LNCAP (cell line): ENCODE data around the gene AMPH.

Experiments
- TF ChIP-seq, protein P1 (sequence below): fragments of 450-650 bp; IDR thresholded peaks from 2 replicates; pipeline ENCODE4 v1.5.1; 2017; ENCODE audit warnings: mild to moderate bottlenecking

Gene AMPH

DNA sequence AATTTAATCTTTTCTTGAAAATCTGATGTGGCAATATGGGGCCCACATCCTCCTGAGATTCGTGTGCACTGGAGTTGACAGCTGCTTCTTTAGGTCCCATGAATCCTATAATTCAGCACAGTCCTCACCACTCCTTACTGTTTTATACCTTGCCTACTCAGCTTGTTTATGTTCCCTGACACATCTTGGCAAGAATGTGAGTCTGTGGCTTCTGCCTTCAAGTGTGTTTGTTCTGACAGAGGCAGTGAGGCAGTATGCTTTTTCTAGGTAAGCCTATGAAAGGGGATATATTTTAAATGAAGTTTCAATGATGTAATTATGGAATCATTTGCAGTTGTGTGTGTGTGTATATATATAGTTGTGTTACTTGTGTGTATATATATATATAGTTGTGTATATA, 106.4 kb downstream of the AMPH start:
- TF ChIP-seq, protein P1, sequence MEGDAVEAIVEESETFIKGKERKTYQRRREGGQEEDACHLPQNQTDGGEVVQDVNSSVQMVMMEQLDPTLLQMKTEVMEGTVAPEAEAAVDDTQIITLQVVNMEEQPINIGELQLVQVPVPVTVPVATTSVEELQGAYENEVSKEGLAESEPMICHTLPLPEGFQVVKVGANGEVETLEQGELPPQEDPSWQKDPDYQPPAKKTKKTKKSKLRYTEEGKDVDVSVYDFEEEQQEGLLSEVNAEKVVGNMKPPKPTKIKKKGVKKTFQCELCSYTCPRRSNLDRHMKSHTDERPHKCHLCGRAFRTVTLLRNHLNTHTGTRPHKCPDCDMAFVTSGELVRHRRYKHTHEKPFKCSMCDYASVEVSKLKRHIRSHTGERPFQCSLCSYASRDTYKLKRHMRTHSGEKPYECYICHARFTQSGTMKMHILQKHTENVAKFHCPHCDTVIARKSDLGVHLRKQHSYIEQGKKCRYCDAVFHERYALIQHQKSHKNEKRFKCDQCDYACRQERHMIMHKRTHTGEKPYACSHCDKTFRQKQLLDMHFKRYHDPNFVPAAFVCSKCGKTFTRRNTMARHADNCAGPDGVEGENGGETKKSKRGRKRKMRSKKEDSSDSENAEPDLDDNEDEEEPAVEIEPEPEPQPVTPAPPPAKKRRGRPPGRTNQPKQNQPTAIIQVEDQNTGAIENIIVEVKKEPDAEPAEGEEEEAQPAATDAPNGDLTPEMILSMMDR, result no peak

DNA sequence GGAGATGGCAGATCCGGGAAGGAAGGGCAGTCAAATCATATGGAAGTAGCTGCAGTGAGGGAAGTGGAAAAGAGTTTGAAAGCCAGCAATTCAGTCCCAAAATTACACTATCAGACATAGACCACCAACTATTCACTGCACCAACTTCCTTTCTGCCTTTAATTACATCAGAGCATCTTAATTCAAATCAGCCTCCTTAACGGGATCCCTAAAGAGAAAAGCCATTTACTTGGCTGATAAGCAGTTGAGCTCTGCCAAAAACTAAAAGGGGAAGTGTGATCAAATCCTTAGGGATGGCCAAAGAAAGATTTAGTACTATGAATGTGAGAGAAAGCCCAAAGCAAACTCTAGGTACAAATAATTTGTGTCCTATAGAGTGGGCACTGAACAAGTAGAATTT, 110.4 kb downstream of the AMPH start:
- TF ChIP-seq, protein P1, result no peak

DNA sequence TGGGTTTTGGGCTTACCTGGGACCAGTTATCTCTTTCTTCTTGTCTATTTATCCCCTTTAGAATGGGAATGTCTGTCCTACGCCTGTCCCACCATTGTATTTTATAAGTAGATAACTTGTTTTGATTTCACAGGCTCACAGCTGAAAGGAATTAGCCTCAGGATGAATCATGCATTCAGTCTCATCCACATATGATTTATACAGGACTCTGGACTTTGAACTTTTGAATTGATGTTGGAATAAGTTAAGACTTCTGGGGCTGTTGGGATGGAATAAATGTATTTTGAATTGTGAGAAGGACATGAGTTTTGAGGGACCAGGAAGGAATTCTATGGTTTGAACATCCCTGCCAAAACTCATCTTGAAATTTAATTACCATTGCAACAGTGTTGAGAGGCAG, 112.6 kb downstream of the AMPH start:
- TF ChIP-seq, protein P1, result no peak

DNA sequence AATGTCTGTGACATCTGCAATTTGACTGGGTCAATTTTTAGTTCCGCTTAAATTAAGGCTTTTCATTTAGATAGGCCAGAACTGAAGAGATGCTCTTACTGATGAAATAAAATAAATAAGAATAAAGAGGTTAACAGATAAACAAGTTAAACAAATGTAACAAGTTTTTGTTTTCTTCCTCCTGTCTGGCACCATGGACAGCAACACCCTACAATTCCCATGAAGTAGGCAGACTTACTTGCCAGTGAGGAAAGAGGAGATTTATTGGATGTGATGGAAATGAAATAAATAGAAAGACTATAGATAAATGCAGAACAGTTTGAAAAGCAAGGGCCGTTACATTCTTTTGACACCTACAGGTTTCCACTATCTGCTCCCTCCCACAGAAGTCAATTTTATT, 118.5 kb downstream of the AMPH start:
- TF ChIP-seq, protein P1, result no peak

DNA sequence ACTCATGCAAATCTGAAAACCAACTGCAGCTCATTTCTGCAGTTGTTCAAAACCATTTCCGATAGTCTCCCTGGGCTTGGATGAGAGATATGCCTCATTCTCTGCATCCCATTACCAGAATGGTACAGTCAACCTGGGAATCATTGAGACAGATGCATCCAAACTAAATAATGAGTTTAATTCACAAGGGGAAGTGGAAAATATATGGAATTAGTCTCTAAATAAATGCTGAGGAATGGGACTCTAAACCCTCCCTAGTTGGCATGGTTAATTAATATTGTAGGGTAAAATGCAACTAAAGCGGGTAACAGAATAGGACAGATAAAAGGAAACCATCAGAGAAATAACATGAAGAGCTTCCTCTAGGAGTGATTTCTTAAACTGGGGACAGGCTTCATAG, 118.9 kb downstream of the AMPH start:
- TF ChIP-seq, protein P1, result no peak

DNA sequence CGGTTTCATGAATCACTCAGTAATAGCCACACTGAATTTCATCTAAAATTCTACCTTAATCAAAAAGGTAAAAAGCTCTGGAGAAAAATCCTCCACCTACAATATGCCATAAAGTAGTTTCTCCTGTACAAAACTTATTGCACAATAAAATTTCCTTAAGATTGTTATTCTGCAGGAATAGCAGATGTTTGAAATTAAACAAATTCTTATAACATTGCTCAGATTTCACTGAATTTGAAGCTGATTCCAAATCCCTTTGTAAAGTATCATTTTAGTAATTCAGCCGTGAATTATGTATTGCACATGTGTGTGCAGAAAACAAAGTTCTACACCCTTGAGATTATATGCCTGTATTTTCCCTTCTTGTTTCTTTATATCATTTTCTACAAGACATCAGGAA, 123.8 kb downstream of the AMPH start:
- TF ChIP-seq, protein P1, result no peak

DNA sequence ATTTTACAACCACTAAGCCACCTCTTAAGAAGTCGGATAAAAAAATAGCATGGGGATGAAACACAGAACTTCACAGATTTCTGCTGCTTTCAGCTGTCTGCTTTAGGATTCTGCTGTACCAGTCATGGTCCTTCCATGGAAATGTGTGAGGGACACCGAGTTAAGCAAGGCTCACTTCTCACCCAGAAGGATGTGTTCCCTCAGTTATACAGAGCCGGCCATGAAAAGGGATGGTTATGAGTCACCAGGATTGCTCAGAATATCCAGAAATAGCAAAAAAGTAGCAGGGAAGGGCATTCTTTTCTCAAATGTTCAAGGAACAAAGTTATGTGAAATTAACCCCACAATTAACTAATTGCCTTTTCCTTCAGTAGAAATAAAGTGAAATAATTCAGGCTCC, 124.4 kb downstream of the AMPH start:
- TF ChIP-seq, protein P1, result no peak

DNA sequence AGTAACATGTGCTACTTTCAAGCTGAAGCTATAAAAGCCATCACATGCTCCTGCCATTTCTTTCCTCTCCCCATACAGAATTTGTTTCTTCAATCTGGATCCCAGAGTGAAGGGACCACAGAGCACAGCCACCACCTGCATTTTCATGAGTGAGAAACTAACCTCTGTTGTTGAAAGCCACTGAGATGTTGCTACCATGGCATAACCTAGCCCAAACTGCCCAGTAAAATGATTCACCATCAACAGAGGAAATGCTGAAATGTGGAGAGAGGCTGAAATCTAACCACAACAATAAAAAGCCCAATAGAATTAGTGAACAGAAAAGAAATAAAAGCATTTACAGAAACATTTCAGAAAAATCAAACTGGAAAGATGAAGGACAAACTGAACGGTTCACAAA, 125.2 kb downstream of the AMPH start:
- TF ChIP-seq, protein P1, result no peak
